Measurements from ENCODE around the gene TLCD3A.

Gene TLCD3A

DNA sequence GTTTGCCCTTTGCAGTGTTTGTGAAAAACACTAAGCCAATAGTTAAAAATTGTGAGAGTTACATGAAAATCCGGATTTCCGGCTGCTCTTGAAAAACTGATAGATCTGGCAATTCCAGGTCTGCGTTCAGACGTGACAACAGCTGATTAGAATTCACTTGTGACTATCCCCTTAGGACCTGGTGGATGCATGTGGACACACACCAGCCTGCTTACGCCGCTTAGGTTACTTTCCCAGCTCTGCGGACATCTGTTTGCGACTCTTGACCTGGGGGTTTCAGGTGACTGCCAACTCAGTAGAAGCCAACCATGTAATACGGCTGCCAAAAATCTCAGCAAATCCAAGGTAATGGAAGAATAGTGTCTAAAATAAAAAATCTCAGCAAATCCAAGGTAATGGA is 42.0 kb upstream of the TLCD3A start:
- no peaks in the 10 kb centered on the region for H3K79me2 ChIP-seq (ENCODE audit: control insufficient read depth, low read length)
- H3K9me2 ChIP-seq (replicated peaks; ENCODE audit: control insufficient read depth, low read length) = no peaks in the 10 kb centered on the region
- H3F3A ChIP-seq (ENCODE audit: control insufficient read depth, insufficient read depth) = no peaks in the 10 kb centered on the region
- H3K4me1 ChIP-seq (ENCODE audit: control insufficient read depth, low read length) = no peaks in the 10 kb centered on the region
- no peak overlapping the region for H3K4me2 ChIP-seq (ENCODE audit: low read length)
- H3K27ac ChIP-seq (ENCODE audit: low read depth, low read length) = no peak overlapping the region
- H3K36me3 ChIP-seq (ENCODE audit: control insufficient read depth, low read length) = peaks cover 21% of the 10 kb centered on the region
- no peak overlapping the region for H3K4me3 ChIP-seq (ENCODE audit: low read length)
- H4K20me1 ChIP-seq (ENCODE audit: control insufficient read depth, insufficient read depth, low read depth, low read length) = no peaks in the 10 kb centered on the region
- H3K27me3 ChIP-seq (ENCODE audit: control insufficient read depth, low read length) = no peaks in the 10 kb centered on the region
- TF ChIP-seq EZH2phosphoT487 (IDR thresholded peaks at IDR 0.05; ENCODE audit: borderline replicate concordance, low read length) = no peak
- TF ChIP-seq, protein P1, sequence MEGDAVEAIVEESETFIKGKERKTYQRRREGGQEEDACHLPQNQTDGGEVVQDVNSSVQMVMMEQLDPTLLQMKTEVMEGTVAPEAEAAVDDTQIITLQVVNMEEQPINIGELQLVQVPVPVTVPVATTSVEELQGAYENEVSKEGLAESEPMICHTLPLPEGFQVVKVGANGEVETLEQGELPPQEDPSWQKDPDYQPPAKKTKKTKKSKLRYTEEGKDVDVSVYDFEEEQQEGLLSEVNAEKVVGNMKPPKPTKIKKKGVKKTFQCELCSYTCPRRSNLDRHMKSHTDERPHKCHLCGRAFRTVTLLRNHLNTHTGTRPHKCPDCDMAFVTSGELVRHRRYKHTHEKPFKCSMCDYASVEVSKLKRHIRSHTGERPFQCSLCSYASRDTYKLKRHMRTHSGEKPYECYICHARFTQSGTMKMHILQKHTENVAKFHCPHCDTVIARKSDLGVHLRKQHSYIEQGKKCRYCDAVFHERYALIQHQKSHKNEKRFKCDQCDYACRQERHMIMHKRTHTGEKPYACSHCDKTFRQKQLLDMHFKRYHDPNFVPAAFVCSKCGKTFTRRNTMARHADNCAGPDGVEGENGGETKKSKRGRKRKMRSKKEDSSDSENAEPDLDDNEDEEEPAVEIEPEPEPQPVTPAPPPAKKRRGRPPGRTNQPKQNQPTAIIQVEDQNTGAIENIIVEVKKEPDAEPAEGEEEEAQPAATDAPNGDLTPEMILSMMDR (IDR thresholded peaks at IDR 0.05; ENCODE audit: low read depth, low read length, poor library complexity, severe bottlenecking) = no peak
- H3K9me3 ChIP-seq (ENCODE audit: control insufficient read depth, insufficient read depth, low read length) = no peaks in the 10 kb centered on the region

- peaks cover 29% of the 10 kb centered on the region for H3K36me3 ChIP-seq (ENCODE audit: control insufficient read depth, low read length)
- no peaks in the 10 kb centered on the region for H3F3A ChIP-seq (ENCODE audit: control insufficient read depth, insufficient read depth)
- TF ChIP-seq EZH2phosphoT487 (IDR thresholded peaks at IDR 0.05; ENCODE audit: borderline replicate concordance, low read length) = no peak
- TF ChIP-seq, protein P1 (IDR thresholded peaks at IDR 0.05; ENCODE audit: low read depth, low read length, poor library complexity, severe bottlenecking) = no peak
Observed at GRCh38 chr17:691423-691822, 41.0 kb upstream of the TLCD3A start.

GRCh38 chr17:692116-692515 is 40.3 kb upstream of the TLCD3A start:
- Histone ChIP-seq H3K4me2 (ENCODE audit: low read length) (no peak overlapping the region), H3K27ac (ENCODE audit: low read depth, low read length) (no peak overlapping the region), H3K79me2 (ENCODE audit: control insufficient read depth, low read length) (no peaks in the 10 kb centered on the region), H3K4me1 (ENCODE audit: control insufficient read depth, low read length) (no peaks in the 10 kb centered on the region), H3K4me3 (ENCODE audit: low read length) (no peak overlapping the region), H3K9me2 (replicated peaks; ENCODE audit: control insufficient read depth, low read length) (no peaks in the 10 kb centered on the region), H3K36me3 (ENCODE audit: control insufficient read depth, low read length) (peaks cover 35% of the 10 kb centered on the region), H3K9me3 (ENCODE audit: control insufficient read depth, insufficient read depth, low read length) (no peaks in the 10 kb centered on the region), H3F3A (ENCODE audit: control insufficient read depth, insufficient read depth) (no peaks in the 10 kb centered on the region), H3K27me3 (ENCODE audit: control insufficient read depth, low read length) (no peaks in the 10 kb centered on the region), H4K20me1 (ENCODE audit: control insufficient read depth, insufficient read depth, low read depth, low read length) (no peaks in the 10 kb centered on the region)
- TF ChIP-seq, protein P1 (IDR thresholded peaks at IDR 0.05; ENCODE audit: low read depth, low read length, poor library complexity, severe bottlenecking) = no peak
- no peak for TF ChIP-seq EZH2phosphoT487 (IDR thresholded peaks at IDR 0.05; ENCODE audit: borderline replicate concordance, low read length)

More at GRCh38 chr17:691423-691822, 41.0 kb upstream of the TLCD3A start:
- Histone ChIP-seq H3K4me1 (ENCODE audit: control insufficient read depth, low read length) (no peaks in the 10 kb centered on the region), H3K9me3 (ENCODE audit: control insufficient read depth, insufficient read depth, low read length) (no peaks in the 10 kb centered on the region), H3K27ac (ENCODE audit: low read depth, low read length) (no peak overlapping the region), H4K20me1 (ENCODE audit: control insufficient read depth, insufficient read depth, low read depth, low read length) (no peaks in the 10 kb centered on the region), H3K27me3 (ENCODE audit: control insufficient read depth, low read length) (no peaks in the 10 kb centered on the region), H3K4me3 (ENCODE audit: low read length) (no peak overlapping the region), H3K9me2 (replicated peaks; ENCODE audit: control insufficient read depth, low read length) (no peaks in the 10 kb centered on the region), H3K4me2 (ENCODE audit: low read length) (no peak overlapping the region), H3K79me2 (ENCODE audit: control insufficient read depth, low read length) (no peaks in the 10 kb centered on the region)

Data from DOHH2 (cell line).